GM12873 (cell line): ENCODE results near the gene PROZ.

Experiments used
- TF ChIP-seq, protein P1 (sequence below): IDR thresholded peaks from 2 replicates; pipeline ENCODE4 v1.5.1; 2012; ENCODE audit warnings: low read depth, mild to moderate bottlenecking, moderate library complexity, low read length, control low read depth; ENCODE audit not compliant: insufficient read depth; ENCODE audit errors: missing control alignments

Gene PROZ

DNA sequence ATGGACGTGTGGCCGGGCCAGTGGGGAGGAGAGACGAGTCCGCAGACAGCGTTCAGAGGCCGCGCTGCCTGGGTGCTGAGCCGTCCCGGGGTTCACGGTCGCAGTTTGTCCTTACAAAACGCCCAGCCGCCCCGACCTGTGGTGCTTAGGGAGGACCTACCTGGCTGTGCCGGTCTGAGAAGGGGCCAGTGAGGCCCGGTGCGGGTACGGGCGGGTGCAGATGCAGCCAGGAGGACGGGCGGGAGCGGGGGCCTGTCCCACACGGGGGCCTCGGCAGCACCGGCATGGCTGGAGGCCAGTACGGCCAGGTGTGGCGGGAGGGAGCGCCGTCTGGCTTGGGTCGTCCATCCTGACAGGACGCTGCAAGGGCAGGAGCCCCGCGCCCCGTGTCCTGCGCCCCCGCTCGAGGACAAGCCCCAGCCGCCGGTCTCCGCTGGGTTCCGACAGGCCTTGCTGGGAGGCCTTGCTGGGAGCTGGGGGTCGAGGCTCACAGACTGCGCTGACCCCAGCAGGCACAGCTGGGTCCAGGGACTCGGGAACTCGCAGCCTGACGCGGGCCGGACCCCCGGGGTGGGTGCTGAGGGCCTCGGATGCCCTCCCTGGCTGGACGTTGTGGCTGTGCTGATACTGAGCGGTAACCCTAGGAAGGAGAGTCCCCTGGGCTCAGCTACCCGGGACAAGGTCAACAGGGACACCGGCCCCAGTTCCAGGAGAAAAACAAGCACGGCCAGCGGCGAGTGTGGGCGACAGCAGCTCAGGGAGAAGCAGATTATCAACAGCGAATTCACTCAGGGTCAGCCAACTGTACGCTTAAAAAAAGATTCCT, 5.3 kb upstream of the PROZ start:
- TF ChIP-seq, protein P1, sequence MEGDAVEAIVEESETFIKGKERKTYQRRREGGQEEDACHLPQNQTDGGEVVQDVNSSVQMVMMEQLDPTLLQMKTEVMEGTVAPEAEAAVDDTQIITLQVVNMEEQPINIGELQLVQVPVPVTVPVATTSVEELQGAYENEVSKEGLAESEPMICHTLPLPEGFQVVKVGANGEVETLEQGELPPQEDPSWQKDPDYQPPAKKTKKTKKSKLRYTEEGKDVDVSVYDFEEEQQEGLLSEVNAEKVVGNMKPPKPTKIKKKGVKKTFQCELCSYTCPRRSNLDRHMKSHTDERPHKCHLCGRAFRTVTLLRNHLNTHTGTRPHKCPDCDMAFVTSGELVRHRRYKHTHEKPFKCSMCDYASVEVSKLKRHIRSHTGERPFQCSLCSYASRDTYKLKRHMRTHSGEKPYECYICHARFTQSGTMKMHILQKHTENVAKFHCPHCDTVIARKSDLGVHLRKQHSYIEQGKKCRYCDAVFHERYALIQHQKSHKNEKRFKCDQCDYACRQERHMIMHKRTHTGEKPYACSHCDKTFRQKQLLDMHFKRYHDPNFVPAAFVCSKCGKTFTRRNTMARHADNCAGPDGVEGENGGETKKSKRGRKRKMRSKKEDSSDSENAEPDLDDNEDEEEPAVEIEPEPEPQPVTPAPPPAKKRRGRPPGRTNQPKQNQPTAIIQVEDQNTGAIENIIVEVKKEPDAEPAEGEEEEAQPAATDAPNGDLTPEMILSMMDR, result no peak

DNA sequence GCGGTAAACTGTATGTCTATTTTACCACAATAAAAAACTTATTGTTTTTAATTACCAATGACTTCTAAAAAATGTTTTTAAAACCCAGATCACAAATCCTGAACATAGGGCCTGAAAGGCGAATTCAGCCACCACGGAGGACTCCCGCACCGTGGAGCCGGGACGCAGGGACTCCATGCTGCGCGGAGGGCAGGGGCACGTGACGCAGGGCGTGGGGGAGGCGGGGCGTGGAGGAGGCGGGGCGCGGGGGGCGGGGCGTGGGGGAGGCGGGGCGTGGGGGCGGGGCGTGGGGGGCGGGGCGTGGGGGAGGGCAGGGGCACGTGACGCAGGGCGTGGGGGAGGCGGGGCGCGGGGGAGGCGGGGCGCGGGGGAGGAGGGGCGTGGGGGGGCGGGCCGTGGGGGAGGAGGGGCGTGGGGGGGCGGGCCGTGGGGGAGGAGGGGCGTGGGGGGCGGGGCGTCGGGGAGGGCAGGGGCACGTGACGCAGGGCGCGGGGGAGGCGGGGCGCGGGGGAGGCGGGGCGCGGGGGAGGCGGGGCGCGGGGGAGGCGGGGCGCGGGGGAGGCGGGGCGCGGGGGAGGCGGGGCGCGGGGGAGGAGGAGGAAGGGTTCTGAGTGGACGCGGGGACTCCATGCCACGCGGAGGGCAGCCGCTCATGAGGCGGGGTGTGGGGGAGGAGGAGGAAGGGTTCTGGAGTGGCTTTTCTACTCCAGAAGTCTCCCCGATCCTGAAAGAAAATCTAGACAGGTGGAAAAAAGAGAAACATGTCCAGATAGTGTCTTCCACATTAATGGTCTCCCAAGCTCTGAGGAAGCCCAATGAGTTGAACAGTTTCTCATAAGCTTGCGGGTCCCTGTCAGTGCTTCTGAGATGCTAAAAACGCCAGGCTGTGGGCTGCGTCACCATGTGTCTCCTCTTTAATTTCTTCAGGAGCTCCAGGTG, 4.4 kb upstream of the PROZ start:
- TF ChIP-seq, protein P1, result no peak

DNA sequence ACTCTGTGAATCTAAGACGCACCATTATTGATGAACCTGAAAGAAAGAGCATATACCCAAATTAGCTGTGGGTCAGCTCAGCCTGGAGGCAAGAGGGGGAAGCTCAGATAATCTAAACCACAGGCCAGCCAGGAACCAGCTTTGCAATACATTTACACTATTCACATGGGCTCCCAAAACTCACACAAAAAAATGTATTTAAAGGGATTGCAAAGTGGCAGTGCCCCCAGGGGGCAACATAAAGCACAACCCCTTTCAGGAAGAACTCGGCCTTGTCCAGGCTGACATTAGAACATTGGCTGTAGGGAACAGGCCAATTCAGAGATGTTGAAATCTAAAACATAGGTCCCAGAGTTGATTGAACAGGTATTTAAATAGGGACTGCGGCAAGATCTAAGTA, 3.2 kb upstream of the PROZ start:
- TF ChIP-seq, protein P1, result no peak

DNA sequence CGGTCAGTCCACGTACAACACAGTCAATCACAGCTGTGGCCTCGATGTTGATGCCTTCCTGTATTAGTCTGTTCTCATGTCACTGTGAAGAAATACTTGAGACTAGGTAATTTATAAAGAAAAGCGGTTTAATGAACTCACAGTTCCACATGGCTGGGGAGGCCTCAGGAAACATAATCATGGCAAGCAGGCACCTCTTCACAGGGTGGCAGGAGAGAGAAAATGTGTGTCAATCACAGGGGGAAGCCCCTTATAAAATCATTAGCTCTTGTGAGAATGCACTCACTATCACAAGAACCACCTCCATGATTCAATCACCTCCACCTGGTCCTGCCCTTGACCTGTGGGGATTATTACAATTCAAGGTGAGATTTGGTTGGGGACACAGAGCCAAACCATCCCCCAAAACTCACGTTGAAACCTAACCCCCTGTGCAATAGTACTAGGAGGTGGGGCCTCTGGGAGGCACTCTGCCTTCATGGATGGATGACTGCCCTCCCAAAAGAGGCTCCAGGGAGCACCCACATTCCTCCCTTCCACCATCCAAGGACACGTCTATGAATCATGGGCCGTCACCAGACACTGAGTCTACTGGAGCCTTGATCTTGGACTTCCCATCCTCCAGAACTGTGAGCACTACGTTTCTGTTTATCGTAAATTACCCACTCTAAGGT, 2.3 kb upstream of the PROZ start:
- TF ChIP-seq, protein P1, result no peak

DNA sequence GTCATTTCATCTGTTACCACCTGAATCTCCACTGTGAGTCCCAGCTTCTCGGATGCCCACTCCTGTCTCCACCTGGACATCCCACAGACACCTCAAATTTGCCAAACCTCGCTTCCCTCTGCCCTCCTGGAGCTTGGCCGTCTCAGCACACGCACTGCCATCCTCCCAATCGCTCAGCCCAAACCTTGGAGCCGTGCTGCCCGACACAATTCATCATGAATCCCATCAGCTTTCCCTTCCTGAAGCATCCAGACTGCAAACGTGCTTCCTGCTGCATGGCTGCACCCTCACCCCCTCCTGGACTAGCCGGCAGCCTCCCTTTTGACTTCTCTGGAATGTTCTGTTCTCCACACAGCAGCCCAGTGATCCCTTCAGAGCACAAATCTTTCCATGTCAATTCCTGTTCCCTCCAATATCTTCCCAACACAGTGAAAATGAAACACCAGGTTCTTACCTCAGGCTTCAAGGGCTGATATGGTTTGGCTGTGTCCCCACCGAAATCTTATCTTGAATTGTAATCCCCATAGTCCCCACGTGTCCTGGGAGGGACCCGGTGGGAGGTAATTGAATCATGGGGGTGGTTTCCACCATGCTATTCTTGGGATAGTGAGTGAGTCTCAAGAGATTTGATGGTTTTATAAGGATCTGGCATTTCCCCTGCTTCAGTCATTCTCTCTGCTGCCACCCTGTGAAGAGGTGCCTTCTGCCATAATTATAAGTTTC, 1.1 kb upstream of the PROZ start:
- TF ChIP-seq, protein P1, result no peak

DNA sequence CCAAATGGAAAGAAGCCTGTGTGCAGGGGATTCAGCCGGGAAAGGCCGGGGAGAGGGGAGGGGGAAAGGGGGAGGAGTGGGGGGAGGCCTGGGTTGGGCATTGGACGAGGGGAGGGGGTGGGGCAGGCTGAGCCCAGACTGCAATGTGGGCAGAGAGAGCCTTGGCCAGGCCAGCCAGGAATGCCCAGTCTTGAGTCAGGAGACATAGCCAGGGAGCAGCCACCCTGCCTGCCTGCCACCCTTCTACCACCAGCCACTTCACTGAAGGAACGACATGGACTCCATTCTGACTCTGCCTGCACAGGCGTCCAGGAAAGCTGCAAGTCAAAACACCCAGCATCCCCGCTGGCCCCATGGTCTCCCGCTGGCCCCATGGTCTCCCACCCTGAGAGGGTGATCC, 498 bp downstream of the PROZ start:
- TF ChIP-seq, protein P1, result no peak
